Measurements from ENCODE around the gene PPP1R3E.

Gene PPP1R3E

GRCh38 chr14:23296012-23296777, 6.5 kb downstream of the PPP1R3E start:
- no peaks in the 10 kb centered on the region for H3K27me3 ChIP-seq (ENCODE audit: low read depth, low read length)
- H3K9me3 ChIP-seq (ENCODE audit: insufficient read depth, low read length) = no peaks in the 10 kb centered on the region
- peaks cover 33% of the 10 kb centered on the region for H3K4me1 ChIP-seq (ENCODE audit: low read length)
- H3K4me2 ChIP-seq (ENCODE audit: low read length) = no peak overlapping the region
- TF ChIP-seq EZH2phosphoT487 (IDR thresholded peaks at IDR 0.05; ENCODE audit: low read depth) (no peak), CTCF (IDR thresholded peaks at IDR 0.05; ENCODE audit: low read depth, low read length) (no peak)
- H3K4me3 ChIP-seq (ENCODE audit: low read length) = no peak overlapping the region
- H3K36me3 ChIP-seq (replicated peaks; ENCODE audit: low read depth, low read length) = peaks cover 28% of the 10 kb centered on the region
- no peak overlapping the region for H2AFZ ChIP-seq (ENCODE audit: low read depth, low read length)
- H3K79me2 ChIP-seq (ENCODE audit: low read length) = peaks cover 12% of the 10 kb centered on the region
- H3K27ac ChIP-seq (ENCODE audit: low read length) = no peak overlapping the region
- no peaks in the 10 kb centered on the region for H4K20me1 ChIP-seq (ENCODE audit: insufficient read depth, low read length)
- H3K9ac ChIP-seq (ENCODE audit: low read length) = no peak overlapping the region

DNA sequence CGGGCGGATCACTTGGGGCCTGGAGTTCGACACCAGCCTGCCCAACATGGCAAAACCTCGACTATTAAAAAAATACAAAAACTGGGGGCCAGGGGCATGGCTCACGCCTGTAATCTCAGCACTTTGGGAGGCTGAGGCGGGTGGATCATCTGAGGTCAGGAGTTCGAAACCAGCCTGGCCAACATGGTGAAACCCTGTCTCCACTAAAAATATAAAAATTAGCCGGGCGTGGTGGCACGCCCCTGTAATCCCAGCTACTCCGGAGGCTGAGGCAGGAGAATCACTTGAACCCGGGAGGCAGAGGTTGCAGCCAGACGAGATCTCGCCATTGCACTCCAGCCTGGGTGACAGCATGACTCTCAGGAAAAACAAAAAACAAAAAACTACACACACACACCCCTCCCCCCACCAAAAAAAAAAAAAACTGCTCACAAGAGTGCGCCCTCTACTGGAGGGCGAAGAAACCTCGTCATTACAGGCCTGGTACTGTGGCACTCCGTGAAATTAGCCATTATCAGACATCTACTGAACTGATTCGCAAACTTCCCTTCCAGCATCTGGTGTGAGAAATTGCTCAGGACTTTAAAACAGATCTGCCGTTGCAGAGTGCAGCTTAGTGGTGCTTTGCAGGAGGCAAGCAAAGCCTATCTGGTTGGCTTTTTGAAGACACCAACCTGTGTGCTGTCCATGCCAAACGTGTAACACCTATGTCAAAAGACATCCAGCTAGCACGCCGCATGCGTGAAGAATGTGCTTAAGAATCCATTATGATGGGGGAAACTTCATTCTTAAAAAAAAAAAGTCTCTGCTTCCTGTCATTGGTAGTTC, 7.7 kb downstream of the PPP1R3E start:
- Histone ChIP-seq H3K4me3 (ENCODE audit: low read length) (peak overlapping the region; percentile 47), H3K27me3 (ENCODE audit: low read depth, low read length) (no peaks in the 10 kb centered on the region), H2AFZ (ENCODE audit: low read depth, low read length) (no peak overlapping the region), H3K9ac (ENCODE audit: low read length) (no peak overlapping the region), H4K20me1 (ENCODE audit: insufficient read depth, low read length) (no peaks in the 10 kb centered on the region), H3K9me3 (ENCODE audit: insufficient read depth, low read length) (no peaks in the 10 kb centered on the region), H3K27ac (ENCODE audit: low read length) (no peak overlapping the region), H3K4me1 (ENCODE audit: low read length) (peaks cover 26% of the 10 kb centered on the region), H3K36me3 (replicated peaks; ENCODE audit: low read depth, low read length) (peaks cover 28% of the 10 kb centered on the region), H3K4me2 (ENCODE audit: low read length) (peak overlapping the region; percentile 49), H3K79me2 (ENCODE audit: low read length) (peaks cover 1% of the 10 kb centered on the region; the same call in 1 of the 2 replicates)
- TF ChIP-seq EZH2phosphoT487 (IDR thresholded peaks at IDR 0.05; ENCODE audit: low read depth) = no peak
- peak; percentile 80 for TF ChIP-seq CTCF (IDR thresholded peaks at IDR 0.05; ENCODE audit: low read depth, low read length)

GRCh38 chr14:23286902-23287479, 15.7 kb downstream of the PPP1R3E start:
- Histone ChIP-seq H2AFZ (ENCODE audit: low read depth, low read length) (no peak overlapping the region; the same call in 1 of the 2 replicates), H3K36me3 (replicated peaks; ENCODE audit: low read depth, low read length) (peaks cover 5% of the 10 kb centered on the region), H4K20me1 (ENCODE audit: insufficient read depth, low read length) (no peaks in the 10 kb centered on the region), H3K9me3 (ENCODE audit: insufficient read depth, low read length) (no peaks in the 10 kb centered on the region), H3K27ac (ENCODE audit: low read length) (no peak overlapping the region), H3K9ac (ENCODE audit: low read length) (peak overlapping the region; percentile 69), H3K4me3 (ENCODE audit: low read length) (peak overlapping the region; percentile 95), H3K4me1 (ENCODE audit: low read length) (peaks cover 12% of the 10 kb centered on the region), H3K4me2 (ENCODE audit: low read length) (peak overlapping the region; percentile 86), H3K27me3 (ENCODE audit: low read depth, low read length) (no peaks in the 10 kb centered on the region), H3K79me2 (ENCODE audit: low read length) (peaks cover 24% of the 10 kb centered on the region)
- TF ChIP-seq EZH2phosphoT487 (IDR thresholded peaks at IDR 0.05; ENCODE audit: low read depth) (no peak), CTCF (IDR thresholded peaks at IDR 0.05; ENCODE audit: low read depth, low read length) (no peak)
